Measurements from ENCODE around the gene BRD7.

BRD7 gene

GRCh38 chr16:50298591-50299507 is 69.9 kb downstream of the BRD7 start:
- ATAC-seq (no peak), DNase-seq (ENCODE audit: low spot score in 2 of 2) (no peak)
- H3K9me3 Mint-ChIP-seq = no peaks in the 10 kb centered on the region
- H3K36me3 Mint-ChIP-seq = peaks cover 87% of the 10 kb centered on the region
- H3K4me3 Mint-ChIP-seq = no peak overlapping the region
- peaks cover 5% of the 10 kb centered on the region for H3K4me1 Mint-ChIP-seq
- peak overlapping the region; percentile 65 for H3K27ac Mint-ChIP-seq

DNA sequence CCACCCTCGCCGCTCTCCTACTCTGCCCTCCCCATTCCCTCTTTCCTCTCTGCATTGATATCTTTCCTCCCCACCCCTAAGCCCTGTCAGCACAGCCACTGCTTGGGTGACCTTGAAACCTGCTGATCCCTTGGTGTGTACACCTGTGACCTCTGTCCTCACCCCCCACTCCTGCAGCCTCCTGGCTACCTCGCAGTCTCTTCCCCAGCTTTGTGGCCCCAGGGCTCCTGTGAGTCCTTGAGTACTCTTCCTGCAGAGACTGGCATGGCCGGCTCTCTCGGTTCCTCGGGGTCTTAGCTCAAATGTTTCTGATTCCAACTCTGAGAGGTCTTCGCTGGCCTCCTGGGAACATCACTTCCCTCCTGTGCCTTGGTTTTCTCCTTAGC is 70.7 kb downstream of the BRD7 start:
- Mint-ChIP-seq H3K4me1 (peaks cover 5% of the 10 kb centered on the region), H3K4me3 (no peak overlapping the region), H3K9me3 (no peaks in the 10 kb centered on the region), H3K36me3 (peaks cover 88% of the 10 kb centered on the region), H3K27ac (peak overlapping the region; percentile 65)
- ATAC-seq = no peak
- DNase-seq (ENCODE audit: low spot score in 2 of 2) = no peak

DNA sequence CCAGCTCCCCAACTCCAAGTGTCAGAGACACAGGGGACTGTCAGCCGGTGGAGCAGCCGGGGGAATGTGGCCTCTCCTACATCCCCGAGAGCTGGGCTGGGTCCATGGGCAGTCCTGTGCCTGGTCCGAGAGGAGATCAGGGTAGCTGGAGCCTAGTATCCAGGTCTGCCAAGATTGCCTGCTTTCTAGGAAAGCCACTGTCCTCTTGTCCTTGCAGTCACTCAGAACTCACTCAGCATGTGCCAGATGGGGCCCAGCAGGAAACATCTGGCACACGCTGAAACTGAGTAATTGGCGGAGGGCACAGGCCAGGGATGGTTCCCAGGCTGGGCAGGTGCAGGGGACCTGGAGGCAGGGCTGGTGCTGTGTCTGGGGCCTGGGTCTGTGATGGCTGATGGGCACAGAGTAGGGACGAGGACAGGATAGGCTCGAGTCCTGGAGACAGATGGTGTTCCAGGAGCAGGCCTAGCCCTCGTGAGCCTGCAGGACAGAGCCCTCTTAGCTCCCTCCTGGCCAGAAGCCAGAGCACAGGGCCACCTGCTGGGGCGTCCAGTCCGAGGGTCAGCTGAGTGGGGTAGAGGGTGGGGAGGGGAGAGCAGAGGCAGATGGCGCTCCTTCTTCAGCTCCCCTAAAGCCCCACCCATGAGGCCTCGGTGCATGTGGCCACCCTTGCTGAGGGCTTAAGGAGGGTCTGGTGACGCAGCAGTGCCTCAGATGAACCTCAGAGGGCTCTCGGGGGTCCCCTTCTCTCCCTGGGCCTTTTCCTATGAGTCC is 71.3 kb downstream of the BRD7 start:
- Mint-ChIP-seq H3K9me3 (no peaks in the 10 kb centered on the region), H3K27ac (peak overlapping the region; percentile 65), H3K4me3 (no peak overlapping the region), H3K4me1 (peaks cover 5% of the 10 kb centered on the region), H3K36me3 (peaks cover 82% of the 10 kb centered on the region)
- ATAC-seq (no peak), DNase-seq (ENCODE audit: low spot score in 2 of 2) (no peak)

DNA sequence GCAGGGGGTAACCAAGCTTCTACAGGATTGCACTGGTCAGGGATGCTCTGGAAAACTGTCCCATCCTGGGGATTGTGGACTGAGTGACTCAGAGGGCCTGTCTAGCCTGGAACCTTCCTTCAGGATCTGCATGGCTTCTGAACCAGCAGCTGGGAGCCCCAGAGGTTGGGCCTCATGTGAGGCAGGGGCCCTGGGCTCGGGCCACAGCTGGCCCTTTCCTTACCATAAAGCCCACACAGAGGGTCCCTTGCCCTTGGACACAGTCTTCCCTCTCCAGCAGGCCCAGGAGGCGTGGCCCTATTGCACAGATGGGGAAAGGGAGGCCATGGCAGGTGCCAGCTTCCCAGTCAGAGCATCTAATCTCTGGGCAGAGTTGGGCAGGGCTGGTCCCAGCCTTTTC is 72.0 kb downstream of the BRD7 start:
- no peak for ATAC-seq
- Mint-ChIP-seq H3K9me3 (no peaks in the 10 kb centered on the region), H3K36me3 (peaks cover 75% of the 10 kb centered on the region), H3K4me3 (no peak overlapping the region), H3K27ac (peak overlapping the region; percentile 56), H3K4me1 (peaks cover 5% of the 10 kb centered on the region)
- DNase-seq (ENCODE audit: low spot score in 2 of 2) = no peak

DNA sequence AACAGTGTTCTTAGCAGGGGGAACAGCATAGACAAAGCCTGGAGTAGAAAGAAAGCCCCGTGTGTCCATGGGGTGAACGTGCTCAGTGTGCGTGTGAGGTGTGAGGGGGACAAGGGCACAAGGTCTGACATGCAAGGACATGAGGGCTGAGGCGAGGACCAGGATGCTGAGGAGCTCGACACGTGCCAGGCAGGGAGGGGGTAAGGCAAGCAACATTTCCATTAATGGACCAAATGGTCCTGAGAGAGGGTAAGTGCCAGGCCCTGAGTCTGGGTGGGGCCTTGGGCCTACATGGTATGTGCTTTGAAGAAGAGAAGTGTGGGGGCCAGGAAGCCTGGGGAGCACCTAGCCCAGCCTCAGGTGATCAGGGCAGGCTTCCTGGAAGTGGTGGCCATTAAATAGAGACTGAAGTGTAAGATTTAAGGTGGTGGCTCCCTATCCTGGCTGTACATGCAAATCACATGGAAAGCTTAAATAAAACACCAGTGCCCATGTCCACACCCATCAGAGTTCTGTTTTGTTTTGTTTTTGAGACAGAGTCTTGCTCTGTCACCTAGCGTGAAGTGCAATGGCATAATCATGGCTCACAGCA is 73.2 kb downstream of the BRD7 start:
- no peaks in the 10 kb centered on the region for H3K9me3 Mint-ChIP-seq
- H3K4me3 Mint-ChIP-seq = no peak overlapping the region
- DNase-seq (ENCODE audit: low spot score in 2 of 2) = no peak
- no peak for ATAC-seq
- peaks cover 5% of the 10 kb centered on the region for H3K4me1 Mint-ChIP-seq
- peak overlapping the region; percentile 84 for H3K27ac Mint-ChIP-seq
- H3K36me3 Mint-ChIP-seq = peaks cover 66% of the 10 kb centered on the region

- H3K9me3 Mint-ChIP-seq = no peaks in the 10 kb centered on the region
- DNase-seq (ENCODE audit: low spot score in 2 of 2) (no peak), ATAC-seq (no peak)
- peak overlapping the region; percentile 84 for H3K27ac Mint-ChIP-seq
- H3K4me1 Mint-ChIP-seq = peaks cover 10% of the 10 kb centered on the region
- no peak overlapping the region for H3K4me3 Mint-ChIP-seq
- peaks cover 66% of the 10 kb centered on the region for H3K36me3 Mint-ChIP-seq
These were observed 73.8 kb downstream of the BRD7 start for GRCh38 chr16:50294955-50295354.

GRCh38 chr16:50293994-50294855 is 74.6 kb downstream of the BRD7 start:
- peaks cover 71% of the 10 kb centered on the region for H3K36me3 Mint-ChIP-seq
- H3K4me1 Mint-ChIP-seq = peaks cover 14% of the 10 kb centered on the region
- H3K27ac Mint-ChIP-seq = peak overlapping the region; percentile 45
- no peaks in the 10 kb centered on the region for H3K9me3 Mint-ChIP-seq
- ATAC-seq (no peak), DNase-seq (ENCODE audit: low spot score in 2 of 2) (no peak)
- H3K4me3 Mint-ChIP-seq = no peak overlapping the region

DNA sequence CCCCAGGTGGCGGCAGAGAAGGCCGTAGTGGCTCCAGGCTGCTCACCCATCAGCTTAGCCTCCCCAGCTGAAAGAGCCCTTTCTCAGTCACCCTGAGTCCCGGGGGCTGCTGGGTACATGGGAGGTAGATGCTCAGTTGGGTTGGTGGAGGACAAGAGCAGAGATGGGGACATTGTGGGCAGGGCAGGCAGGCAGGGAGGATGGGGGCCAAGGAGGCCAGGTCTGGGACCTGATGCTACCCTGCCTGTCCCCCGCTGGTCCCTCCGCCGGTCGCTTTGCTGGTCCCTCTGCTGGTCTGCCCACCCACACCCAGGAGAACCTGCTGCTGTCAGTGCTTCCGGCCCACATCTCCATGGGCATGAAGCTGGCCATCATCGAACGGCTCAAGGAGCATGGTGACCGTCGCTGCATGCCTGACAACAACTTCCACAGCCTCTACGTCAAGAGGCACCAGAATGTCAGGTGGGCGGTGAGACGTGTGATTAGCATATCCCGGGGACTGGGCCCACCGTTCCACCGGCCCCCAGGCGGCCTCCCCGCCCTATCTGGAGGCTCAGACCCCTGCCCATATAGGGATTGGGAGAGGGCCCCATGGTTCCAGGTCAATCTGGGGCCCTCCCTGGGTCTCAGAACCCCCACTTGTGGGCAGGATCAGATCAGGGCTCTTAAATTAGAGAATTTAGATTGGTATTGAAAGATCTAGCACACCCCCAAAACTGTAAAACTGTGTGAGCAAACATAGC is 75.6 kb downstream of the BRD7 start:
- Mint-ChIP-seq H3K4me1 (peaks cover 19% of the 10 kb centered on the region), H3K4me3 (no peak overlapping the region), H3K36me3 (peaks cover 77% of the 10 kb centered on the region), H3K27ac (peak overlapping the region; percentile 45), H3K9me3 (no peaks in the 10 kb centered on the region)
- DNase-seq (ENCODE audit: low spot score in 2 of 2) (no peak), ATAC-seq (no peak)

GRCh38 chr16:50292566-50292948 is 76.2 kb downstream of the BRD7 start:
- Mint-ChIP-seq H3K9me3 (no peaks in the 10 kb centered on the region), H3K4me1 (peaks cover 19% of the 10 kb centered on the region), H3K4me3 (no peak overlapping the region), H3K27ac (peak overlapping the region; percentile 88), H3K36me3 (peaks cover 77% of the 10 kb centered on the region)
- DNase-seq (ENCODE audit: low spot score in 2 of 2) (no peak), ATAC-seq (no peak)

DNA sequence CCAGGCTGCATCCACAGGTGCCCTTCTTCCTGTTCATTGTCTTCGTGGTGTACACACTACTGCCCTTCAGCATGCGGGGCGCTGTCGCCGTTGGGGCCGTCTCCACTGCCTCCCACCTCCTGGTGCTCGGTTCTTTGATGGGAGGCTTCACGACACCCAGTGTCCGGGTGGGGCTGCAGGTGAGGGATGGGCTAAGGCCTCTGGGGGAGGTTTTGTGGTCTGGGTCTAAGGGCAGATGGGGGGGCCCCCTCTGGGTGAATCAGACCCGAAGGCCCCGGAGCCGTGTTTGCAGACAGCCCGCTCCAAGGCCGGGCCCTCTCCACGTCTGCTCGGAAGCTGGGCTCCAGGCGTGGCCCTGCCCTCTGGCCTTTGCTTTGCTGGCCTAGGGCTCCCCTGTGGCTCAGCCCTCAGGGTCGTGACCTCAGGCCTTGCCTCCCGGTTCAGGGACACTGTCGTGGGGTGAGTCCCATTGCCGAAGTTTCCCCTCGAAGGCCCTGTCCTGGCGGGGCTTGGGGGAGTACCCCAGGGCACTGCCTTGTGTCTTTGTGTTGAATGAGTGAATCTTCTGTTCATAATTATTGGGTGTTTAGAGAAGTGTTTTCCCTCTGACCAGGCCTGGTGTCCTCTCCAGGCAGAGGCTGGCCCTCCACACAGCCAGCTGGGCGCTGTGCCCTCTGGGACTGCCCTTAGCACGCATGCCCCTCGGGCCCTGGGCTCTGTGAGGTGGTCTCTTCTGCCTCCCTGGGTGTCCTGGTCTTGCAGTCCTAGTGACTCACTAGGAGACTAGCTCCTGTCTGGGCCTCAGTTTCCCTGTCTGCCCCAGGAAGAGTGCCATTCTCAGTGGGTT is 76.8 kb downstream of the BRD7 start:
- Mint-ChIP-seq H3K27ac (peak overlapping the region; percentile 88), H3K36me3 (peaks cover 77% of the 10 kb centered on the region), H3K4me1 (peaks cover 19% of the 10 kb centered on the region), H3K4me3 (no peak overlapping the region), H3K9me3 (no peaks in the 10 kb centered on the region)
- no peak for ATAC-seq
- DNase-seq (ENCODE audit: low spot score in 2 of 2) = no peak

- Mint-ChIP-seq H3K4me1 (peaks cover 25% of the 10 kb centered on the region), H3K9me3 (no peaks in the 10 kb centered on the region), H3K4me3 (no peak overlapping the region), H3K27ac (peak overlapping the region; percentile 88), H3K36me3 (peaks cover 77% of the 10 kb centered on the region)
- no peak for DNase-seq (ENCODE audit: low spot score in 2 of 2)
- ATAC-seq = no peak
These were observed 77.9 kb downstream of the BRD7 start for GRCh38 chr16:50290856-50291255.

- H3K36me3 Mint-ChIP-seq = peaks cover 75% of the 10 kb centered on the region
- DNase-seq (ENCODE audit: low spot score in 2 of 2) (no peak), ATAC-seq (no peak)
- H3K9me3 Mint-ChIP-seq = no peaks in the 10 kb centered on the region
- H3K4me1 Mint-ChIP-seq = peaks cover 27% of the 10 kb centered on the region
- no peak overlapping the region for H3K4me3 Mint-ChIP-seq
- H3K27ac Mint-ChIP-seq = peak overlapping the region; percentile 88
These were observed 78.6 kb downstream of the BRD7 start for GRCh38 chr16:50289950-50290764.

DNA sequence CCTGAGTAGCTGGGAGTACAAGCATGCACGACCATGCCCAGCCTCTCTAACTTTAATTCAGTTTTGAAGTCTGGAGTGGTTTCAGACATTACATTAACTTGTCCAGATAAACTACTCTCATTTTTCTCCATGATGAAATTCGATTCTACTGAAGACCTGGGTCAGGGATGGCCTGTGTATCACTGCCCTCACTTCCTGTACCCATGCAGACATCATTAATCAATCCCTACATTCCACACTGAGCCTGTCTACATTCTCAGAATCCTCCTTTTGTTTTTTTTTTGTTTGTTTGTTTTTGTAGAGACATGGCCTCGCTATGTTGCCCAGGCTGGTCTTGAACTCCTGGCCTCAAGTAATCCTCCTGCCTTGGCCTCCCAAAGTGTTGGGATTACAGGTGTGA is 79.9 kb downstream of the BRD7 start:
- peak overlapping the region; percentile 88 for H3K27ac Mint-ChIP-seq
- ATAC-seq (no peak), DNase-seq (ENCODE audit: low spot score in 2 of 2) (no peak)
- H3K36me3 Mint-ChIP-seq = peaks cover 63% of the 10 kb centered on the region
- H3K4me3 Mint-ChIP-seq = no peak overlapping the region
- peaks cover 39% of the 10 kb centered on the region for H3K4me1 Mint-ChIP-seq
- no peaks in the 10 kb centered on the region for H3K9me3 Mint-ChIP-seq
